Psoas muscle (tissue), 8 donors: ENCODE results near the gene GALNT12. TPM values are rescaled to one million over a fixed set of nuclear protein-coding genes. Genes with fewer than 3 reads are reported as not detected.

ENCODE experiments used
- ATAC-seq, 4 donors: fragments of 200-7000 bp; cut with Tn5 transposase; one replicate each; pipeline ENCODE4 v1.9.1; 2020; ENCODE audit warnings: moderate library complexity in 3 of 4, mild to moderate bottlenecking in 2 of 4
- DNase-seq, 2 donors: peaks; one replicate each; pipeline ENCODE4 v3.0.0-alpha.2; 2020
- H3K27ac ChIP-seq: fragments of 200-600 bp; one replicate; pipeline ENCODE4 v1.8.0; 2022
- H3K27me3 ChIP-seq, 3 donors: fragments of 200-600 bp in 1 of 3; one replicate each; pipeline versions ENCODE4 v1.6.1 to v1.8.0; 2013 to 2022; ENCODE audit warnings: low read length in 2 of 3, mild to moderate bottlenecking in 2 of 3, moderate library complexity in 1 of 3; ENCODE audit not compliant: insufficient read depth in 3 of 3
- H3K36me3 ChIP-seq, 2 donors: fragments of 200-600 bp in 1 of 2; one replicate each; pipeline versions ENCODE4 v1.6.1 to v1.8.0; 2013 to 2022; ENCODE audit warnings: low read depth in 1 of 2, mild to moderate bottlenecking in 1 of 2, moderate library complexity in 1 of 2; ENCODE audit not compliant: insufficient read depth in 1 of 2
- H3K4me1 ChIP-seq: fragments of 200-600 bp; one replicate; pipeline ENCODE4 v1.8.0; 2022
- H3K4me3 ChIP-seq: fragments of 200-600 bp; one replicate; pipeline ENCODE4 v1.8.0; 2022; ENCODE audit warnings: mild to moderate bottlenecking
- H3K9me3 ChIP-seq: fragments of 200-600 bp; one replicate; pipeline ENCODE4 v1.8.0; 2022
- WGBS, 3 donors: extraction: QIAGEN DNeasy Blood & Tissue Kit; methylation state at CpG; one replicate each; pipeline versions ENCODE4 v1.1.6 to v1.1.7; 2013; 5-methylcytosine and 5-hydroxymethylcytosine counted together
- intact Hi-C, 2 donors: fragments of 100-400 bp; cut with DNase I; formaldehyde crosslinking; loops; one replicate each; pipeline versions ENCODE4 v1.11.0 to v1.14.2; 2022
- polyA plus RNA-seq, 3 donors: library from polyadenylated mRNA; stranded (reverse); fragments of 200-250 nt; gene quantifications; one replicate each; pipeline ENCODE4 v1.2.3, GENCODE V29; 2013
- total RNA-seq, 4 donors: library from RNA; stranded (reverse); fragmentation: NEBNext Ultra II Directional in 2 of 4; extraction: Animal tissue kit (Norgen Biotek cat#: 25700) in 2 of 4; gene quantifications; one replicate each; pipeline versions ENCODE4 v1.2.1 to v1.2.4, GENCODE V29; 2021 to 2023
- TF ChIP-seq, protein P1 (sequence below): fragments of 200-600 bp; IDR thresholded peaks from one replicate; pipeline ENCODE4 v1.8.0; 2022; ENCODE audit warnings: antibody characterized with exemption
- donor health status: healthy with polysubstance abuse.
- donor health status: DM: no; HTN: no; CAD: no; lungs with moderate emphysema.
- donor health status: Bipolar disorder and iron deficiency.
- donor health status: healthy.
- donor health status: DM: yes; HTN: yes; CAD: no.
- donor health status: DM: no; HTN: no; CAD: no.
- donor health status: DM: no; HTN: no; CAD: no.
- donor health status: DM: yes; HTN: yes; CAD: no.

The GALNT12 gene
- total and polyA plus RNA-seq, 7 donors, result 0.12 to 0.32 (median 0.28) TPM; not detected in 1

GRCh38 chr9:98808875-98809274 is 1.4 kb downstream of the GALNT12 start:
- Histone ChIP-seq H3K9me3 (no peaks in the 10 kb centered on the region), H3K36me3 (no peaks in the 10 kb centered on the region), H3K4me3 (no peak overlapping the region), H3K27me3 (peaks cover 0 to 36% (median 5%) of the 10 kb centered on the region in 3 donors), H3K4me1 (peaks cover 8% of the 10 kb centered on the region), H3K27ac (no peak overlapping the region)
- TF ChIP-seq, protein P1, sequence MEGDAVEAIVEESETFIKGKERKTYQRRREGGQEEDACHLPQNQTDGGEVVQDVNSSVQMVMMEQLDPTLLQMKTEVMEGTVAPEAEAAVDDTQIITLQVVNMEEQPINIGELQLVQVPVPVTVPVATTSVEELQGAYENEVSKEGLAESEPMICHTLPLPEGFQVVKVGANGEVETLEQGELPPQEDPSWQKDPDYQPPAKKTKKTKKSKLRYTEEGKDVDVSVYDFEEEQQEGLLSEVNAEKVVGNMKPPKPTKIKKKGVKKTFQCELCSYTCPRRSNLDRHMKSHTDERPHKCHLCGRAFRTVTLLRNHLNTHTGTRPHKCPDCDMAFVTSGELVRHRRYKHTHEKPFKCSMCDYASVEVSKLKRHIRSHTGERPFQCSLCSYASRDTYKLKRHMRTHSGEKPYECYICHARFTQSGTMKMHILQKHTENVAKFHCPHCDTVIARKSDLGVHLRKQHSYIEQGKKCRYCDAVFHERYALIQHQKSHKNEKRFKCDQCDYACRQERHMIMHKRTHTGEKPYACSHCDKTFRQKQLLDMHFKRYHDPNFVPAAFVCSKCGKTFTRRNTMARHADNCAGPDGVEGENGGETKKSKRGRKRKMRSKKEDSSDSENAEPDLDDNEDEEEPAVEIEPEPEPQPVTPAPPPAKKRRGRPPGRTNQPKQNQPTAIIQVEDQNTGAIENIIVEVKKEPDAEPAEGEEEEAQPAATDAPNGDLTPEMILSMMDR, result no peak
- intact Hi-C loops, result no loop called here
- ATAC-seq (no peak), DNase-seq (no peak)
- 86 to 93% (median 93%) methylated on average over 2 of the region's 2 CpGs for WGBS, 3 donors

DNA sequence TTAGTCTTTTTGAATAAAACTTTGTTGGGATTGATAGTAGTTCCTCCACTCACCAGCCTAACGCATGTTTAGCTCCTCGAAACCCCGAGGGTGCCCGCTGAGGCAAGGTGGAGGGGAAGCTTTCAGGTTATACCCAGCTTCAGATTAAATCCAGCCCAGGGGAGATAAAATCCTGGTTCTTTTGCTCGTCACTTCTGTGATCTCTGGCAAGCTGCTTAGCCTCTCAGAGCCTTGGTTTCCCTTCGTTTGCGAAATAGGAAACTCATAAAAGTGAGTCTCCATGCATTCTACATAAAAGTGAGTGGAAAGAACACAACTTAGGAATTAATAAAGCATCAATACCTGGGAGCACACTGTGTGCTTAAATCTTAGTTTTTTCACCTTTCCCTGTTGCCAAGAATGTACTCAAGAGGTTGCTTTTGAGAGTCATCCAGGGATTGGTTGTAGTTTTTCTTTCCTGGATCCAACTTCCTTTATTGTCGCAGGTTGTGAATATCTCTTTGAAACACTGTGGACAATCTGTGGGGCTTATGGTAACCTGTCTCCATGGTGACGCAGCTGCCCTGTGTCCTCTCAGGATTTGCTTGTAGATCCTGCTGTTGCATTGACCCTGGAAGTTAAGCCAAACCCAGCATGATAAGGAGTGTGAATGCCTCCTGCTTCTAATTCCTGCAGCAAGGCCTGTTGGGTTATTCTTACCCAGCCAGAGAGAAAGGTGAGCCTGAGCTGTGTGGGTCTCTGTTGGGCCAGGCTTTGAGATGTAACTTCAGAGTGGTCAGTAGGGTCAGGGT is 2.0 kb downstream of the GALNT12 start:
- no peak for DNase-seq
- H3K4me3 ChIP-seq, result no peak overlapping the region
- peaks cover 8% of the 10 kb centered on the region for H3K4me1 ChIP-seq
- no peaks in the 10 kb centered on the region for H3K36me3 ChIP-seq
- H3K27me3 ChIP-seq, result peaks cover 0 to 36% (median 5%) of the 10 kb centered on the region in 3 donors
- TF ChIP-seq, protein P1, result no peak
- H3K9me3 ChIP-seq, result no peaks in the 10 kb centered on the region
- 82 to 91% (median 84%) methylated on average over 9 of the region's 9 CpGs for WGBS, 3 donors
- H3K27ac ChIP-seq, result no peak overlapping the region
- intact Hi-C loops, result no loop called here
- no peak for ATAC-seq

- H3K36me3 ChIP-seq, result no peaks in the 10 kb centered on the region
- no peaks in the 10 kb centered on the region for H3K9me3 ChIP-seq
- DNase-seq (no peak), ATAC-seq (no peak)
- peaks cover 0 to 36% (median 5%) of the 10 kb centered on the region in 3 donors for H3K27me3 ChIP-seq
- 83 to 89% (median 86%) methylated on average over 3 of the region's 3 CpGs for WGBS, 3 donors
- H3K4me1 ChIP-seq, result peaks cover 8% of the 10 kb centered on the region
- no peak overlapping the region for H3K4me3 ChIP-seq
- TF ChIP-seq, protein P1, result no peak
- no peak overlapping the region for H3K27ac ChIP-seq
- intact Hi-C loops, result no loop called here
These were observed 2.8 kb downstream of the GALNT12 start for GRCh38 chr9:98810102-98810842.

GRCh38 chr9:98811051-98811650 is 3.7 kb downstream of the GALNT12 start:
- Histone ChIP-seq H3K27me3 (peaks cover 0 to 32% (median 5%) of the 10 kb centered on the region in 3 donors), H3K4me1 (peaks cover 8% of the 10 kb centered on the region), H3K27ac (no peak overlapping the region), H3K9me3 (no peaks in the 10 kb centered on the region), H3K4me3 (no peak overlapping the region), H3K36me3 (no peaks in the 10 kb centered on the region)
- TF ChIP-seq, protein P1, result no peak
- DNase-seq (no peak), ATAC-seq (no peak)
- 60 to 74% (median 63%) methylated on average over 2 of the region's 2 CpGs for WGBS, 3 donors
- intact Hi-C loops, result no loop called here
